OCI-LY1 (cell line): ENCODE data around the gene TASL.
"Not testable (repeated sequence)": the region's sequence is repeated elsewhere in the genome, so short reads cannot be mapped to it uniquely, and the experiment has no call there.

Experiments
- H2AFZ ChIP-seq: fragments of 200-600 bp; sonication (generic), shearing (Covaris generic); 2 replicates; pipeline ENCODE4 v1.6.0; 2014; ENCODE audit warnings: antibody characterized with exemption, mild to moderate bottlenecking, low read length
- H3F3A ChIP-seq: fragments of 200-600 bp; sonication (generic), shearing (Covaris generic); 2 replicates; pipeline ENCODE4 v1.6.0; 2014; ENCODE audit warnings: mild to moderate bottlenecking, antibody characterized with exemption, low read length, moderate library complexity; ENCODE audit not compliant: insufficient read depth
- H3K27ac ChIP-seq: fragments of 200-600 bp; sonication (generic); 2 replicates; pipeline ENCODE4 v1.5.1; 2014; ENCODE audit warnings: low read length, mixed run types, mild to moderate bottlenecking, low read depth; ENCODE audit not compliant: poor library complexity, severe bottlenecking
- H3K27me3 ChIP-seq: fragments of 200-600 bp; sonication (generic); 2 replicates; pipeline ENCODE4 v1.6.0; 2014; ENCODE audit warnings: antibody characterized with exemption, mild to moderate bottlenecking, low read length, moderate library complexity; ENCODE audit not compliant: insufficient read depth
- H3K36me3 ChIP-seq: fragments of 200-600 bp; sonication (generic); 2 replicates; pipeline ENCODE4 v1.6.1; 2014; ENCODE audit warnings: mild to moderate bottlenecking, antibody characterized with exemption, low read length, moderate library complexity, mixed read lengths; ENCODE audit not compliant: insufficient read depth
- H3K4me1 ChIP-seq: fragments of 200-600 bp; sonication (generic); 2 replicates; pipeline ENCODE4 v1.5.1; 2014; ENCODE audit warnings: mild to moderate bottlenecking, low read length, moderate library complexity; ENCODE audit not compliant: insufficient read depth, severe bottlenecking
- H3K4me2 ChIP-seq: fragments of 200-600 bp; sonication (generic), shearing (Covaris generic); 2 replicates; pipeline ENCODE4 v1.6.1; 2014; ENCODE audit warnings: low read length
- H3K4me3 ChIP-seq: fragments of 200-600 bp; sonication (generic); 2 replicates; pipeline ENCODE4 v1.5.1; 2014; ENCODE audit warnings: low read length, low read depth, mild to moderate bottlenecking, mixed read lengths; ENCODE audit not compliant: poor library complexity, severe bottlenecking
- H3K79me2 ChIP-seq: fragments of 200-600 bp; shearing (Covaris generic); 2 replicates; pipeline ENCODE4 v1.6.1; 2016; ENCODE audit warnings: mixed run types, low read length, mixed read lengths; ENCODE audit not compliant: insufficient read depth
- H3K9ac ChIP-seq: fragments of 200-600 bp; sonication (generic), shearing (Covaris generic); 2 replicates; pipeline ENCODE4 v1.6.1; 2014; ENCODE audit warnings: mild to moderate bottlenecking, low read length, mixed read lengths
- H3K9me2 ChIP-seq: fragments of 200-600 bp; sonication (generic), shearing (Covaris generic); 2 replicates; pipeline ENCODE4 v1.6.1; 2014; ENCODE audit warnings: low read depth, mild to moderate bottlenecking, low read length, mixed read lengths
- H3K9me3 ChIP-seq: fragments of 200-600 bp; shearing (Covaris generic); 2 replicates; pipeline ENCODE4 v1.6.1; 2014; ENCODE audit warnings: low read length, mixed read lengths
- H4K20me1 ChIP-seq: fragments of 200-600 bp; sonication (generic), shearing (Covaris generic); 2 replicates; pipeline ENCODE4 v1.6.0; 2016; ENCODE audit warnings: mild to moderate bottlenecking, low read length; ENCODE audit not compliant: insufficient read depth
- CTCF ChIP-seq: fragments of 200-600 bp; sonication (generic), shearing (Covaris generic); IDR thresholded peaks from 2 replicates; pipeline ENCODE4 v1.5.1; 2017; ENCODE audit warnings: mild to moderate bottlenecking, antibody characterized with exemption, low read length, moderate library complexity, mixed read lengths
- EZH2 ChIP-seq: fragments of 200-600 bp; sonication (generic), shearing (Covaris generic); IDR thresholded peaks from 2 replicates; pipeline ENCODE4 v1.8.0; 2017; ENCODE audit warnings: borderline replicate concordance, mixed run types, mild to moderate bottlenecking, antibody characterized with exemption, low read length, moderate library complexity, mixed read lengths

TASL gene

GRCh38 chrX:30610026-30610425 lies 32.5 kb upstream of the TASL start:
- H3K27ac ChIP-seq, result no peak overlapping the region
- H3K4me1 ChIP-seq, result no peaks in the 10 kb centered on the region
- H3K27me3 ChIP-seq, result no peaks in the 10 kb centered on the region
- TF ChIP-seq EZH2 (no peak), CTCF (no peak)
- H3K9me3 ChIP-seq, result no peaks in the 10 kb centered on the region
- no peaks in the 10 kb centered on the region for H3F3A ChIP-seq
- H3K79me2 ChIP-seq, result no peaks in the 10 kb centered on the region
- H2AFZ ChIP-seq, result no peak overlapping the region
- no peak overlapping the region for H3K4me2 ChIP-seq
- no peaks in the 10 kb centered on the region for H4K20me1 ChIP-seq
- no peaks in the 10 kb centered on the region for H3K9me2 ChIP-seq
- H3K9ac ChIP-seq, result no peak overlapping the region
- no peaks in the 10 kb centered on the region for H3K36me3 ChIP-seq
- H3K4me3 ChIP-seq, result no peak overlapping the region

- no peaks in the 10 kb centered on the region for H3K79me2 ChIP-seq
Observed at GRCh38 chrX:30607155-30607554, 29.6 kb upstream of the TASL start.

GRCh38 chrX:30600269-30601176 lies 23.0 kb upstream of the TASL start:
- H3K36me3 ChIP-seq, H3K27me3 ChIP-seq, H3K9me2 ChIP-seq, H3K4me3 ChIP-seq, H4K20me1 ChIP-seq, H3F3A ChIP-seq, H2AFZ ChIP-seq, H3K9ac ChIP-seq, H3K9me3 ChIP-seq, H3K4me2 ChIP-seq, H3K27ac ChIP-seq, H3K79me2 ChIP-seq: not testable (repeated sequence)
- H3K4me1 ChIP-seq, result peaks cover 15% of the 10 kb centered on the region

More at GRCh38 chrX:30607155-30607554, 29.6 kb upstream of the TASL start:
- H3K27ac ChIP-seq, result no peak overlapping the region
- TF ChIP-seq CTCF, result no peak
- TF ChIP-seq EZH2, result no peak
- H2AFZ ChIP-seq, result no peak overlapping the region
- no peaks in the 10 kb centered on the region for H4K20me1 ChIP-seq
- H3K36me3 ChIP-seq, result no peaks in the 10 kb centered on the region
- H3K9me2 ChIP-seq, result no peaks in the 10 kb centered on the region
- no peak overlapping the region for H3K9ac ChIP-seq
- H3K4me3 ChIP-seq, result no peak overlapping the region
- H3K4me1 ChIP-seq, result no peaks in the 10 kb centered on the region
- H3K27me3 ChIP-seq, result no peaks in the 10 kb centered on the region
- no peaks in the 10 kb centered on the region for H3F3A ChIP-seq
- H3K9me3 ChIP-seq, result no peaks in the 10 kb centered on the region
- no peak overlapping the region for H3K4me2 ChIP-seq
